Duodenal mucosa (tissue), 2 donors: ENCODE measurements around the gene POLR3A.

Experiments used
- H3K27ac ChIP-seq: one replicate; pipeline ENCODE4 v1.7.0; 2013; ENCODE audit warnings: low read depth, low read length
- H3K27me3 ChIP-seq, 2 donors: one replicate each; pipeline ENCODE4 v1.7.0; 2013; ENCODE audit warnings: low read length in 2 of 2, control low read depth in 1 of 2; ENCODE audit not compliant: insufficient read depth in 2 of 2, control insufficient read depth in 1 of 2
- H3K36me3 ChIP-seq, 2 donors: one replicate each; pipeline ENCODE4 v1.7.0; 2013; ENCODE audit warnings: low read length in 2 of 2, control low read depth in 1 of 2; ENCODE audit not compliant: insufficient read depth in 2 of 2, control insufficient read depth in 1 of 2
- H3K4me1 ChIP-seq, 2 donors: one replicate each; pipeline ENCODE4 v1.7.0; 2013; ENCODE audit warnings: low read length in 2 of 2, control low read depth in 1 of 2; ENCODE audit not compliant: insufficient read depth in 2 of 2, control insufficient read depth in 1 of 2
- H3K4me3 ChIP-seq, 2 donors: one replicate each; pipeline ENCODE4 v1.7.0; 2013; ENCODE audit warnings: low read length in 2 of 2, low read depth in 1 of 2
- H3K9ac ChIP-seq, 2 donors: one replicate each; pipeline ENCODE4 v1.7.0; 2013; ENCODE audit warnings: low read length in 2 of 2, low read depth in 1 of 2
- H3K9me3 ChIP-seq, 2 donors: one replicate each; pipeline ENCODE4 v1.7.0; 2013; ENCODE audit warnings: low read length in 2 of 2, control low read depth in 1 of 2; ENCODE audit not compliant: control insufficient read depth in 1 of 2

POLR3A gene

GRCh38 chr10:78025685-78026364, 3.5 kb downstream of the POLR3A start:
- Histone ChIP-seq H3K9ac (no peak overlapping the region), H3K27me3 (no peaks in the 10 kb centered on the region), H3K4me3 (no peak overlapping the region), H3K36me3 (peaks cover 22 to 57% of the 10 kb centered on the region in 2 donors), H3K9me3 (no peaks in the 10 kb centered on the region), H3K4me1 (peaks cover 12 to 13% of the 10 kb centered on the region in 2 donors), H3K27ac (no peak overlapping the region)

GRCh38 chr10:78023741-78024140, 5.6 kb downstream of the POLR3A start:
- peaks cover 8 to 11% of the 10 kb centered on the region in 2 donors for H3K4me1 ChIP-seq
- peaks cover 32 to 71% of the 10 kb centered on the region in 2 donors for H3K36me3 ChIP-seq
- no peak overlapping the region for H3K9ac ChIP-seq
- no peak overlapping the region for H3K27ac ChIP-seq
- no peak overlapping the region for H3K4me3 ChIP-seq
- no peaks in the 10 kb centered on the region for H3K9me3 ChIP-seq
- H3K27me3 ChIP-seq = no peaks in the 10 kb centered on the region

DNA sequence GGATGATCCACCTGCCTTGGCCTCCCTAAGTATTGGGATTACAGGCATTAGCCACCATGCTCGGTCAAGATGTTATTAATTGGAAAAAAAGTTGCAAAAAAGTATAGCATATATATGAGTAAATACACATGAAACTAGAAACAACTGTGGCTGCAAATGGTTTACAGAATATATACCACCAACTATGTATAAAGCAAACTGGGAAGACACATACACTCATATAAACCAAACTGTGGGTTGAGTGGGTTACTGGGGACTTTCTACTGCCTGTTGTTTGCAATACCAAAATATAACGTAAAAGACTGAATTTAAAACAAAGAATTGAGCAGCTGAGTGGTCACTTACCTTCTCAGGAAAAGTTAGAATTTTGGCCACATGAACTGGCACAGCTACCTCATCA, 8.1 kb downstream of the POLR3A start:
- Histone ChIP-seq H3K27ac (no peak overlapping the region), H3K9me3 (no peaks in the 10 kb centered on the region), H3K27me3 (no peaks in the 10 kb centered on the region), H3K9ac (no peak overlapping the region), H3K4me3 (no peak overlapping the region), H3K4me1 (no peaks in the 10 kb centered on the region), H3K36me3 (peaks cover 42 to 93% of the 10 kb centered on the region in 2 donors)

DNA sequence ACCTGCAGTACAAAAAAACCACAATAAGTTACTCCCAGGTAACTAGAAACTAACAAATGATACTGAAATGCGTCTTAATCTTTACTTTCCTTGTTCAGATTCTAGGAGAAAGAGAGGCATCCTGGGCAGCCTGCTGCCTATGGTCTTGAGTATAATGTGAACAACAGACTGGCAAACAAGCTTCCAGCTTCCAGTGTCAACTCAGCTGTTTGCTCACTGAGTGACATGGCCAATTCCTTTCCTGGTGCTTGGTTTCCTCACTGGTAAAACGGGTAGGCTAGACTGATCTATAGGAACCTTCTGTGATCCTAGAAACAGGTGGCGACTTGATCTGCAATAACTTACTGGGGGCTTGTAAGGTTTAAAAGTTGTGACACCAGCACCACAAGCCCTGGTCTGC, 10.1 kb downstream of the POLR3A start:
- Histone ChIP-seq H3K4me1 (no peaks in the 10 kb centered on the region), H3K9ac (no peak overlapping the region), H3K27me3 (no peaks in the 10 kb centered on the region), H3K9me3 (no peaks in the 10 kb centered on the region), H3K4me3 (no peak overlapping the region), H3K27ac (no peak overlapping the region), H3K36me3 (peaks cover 42 to 86% of the 10 kb centered on the region in 2 donors)

DNA sequence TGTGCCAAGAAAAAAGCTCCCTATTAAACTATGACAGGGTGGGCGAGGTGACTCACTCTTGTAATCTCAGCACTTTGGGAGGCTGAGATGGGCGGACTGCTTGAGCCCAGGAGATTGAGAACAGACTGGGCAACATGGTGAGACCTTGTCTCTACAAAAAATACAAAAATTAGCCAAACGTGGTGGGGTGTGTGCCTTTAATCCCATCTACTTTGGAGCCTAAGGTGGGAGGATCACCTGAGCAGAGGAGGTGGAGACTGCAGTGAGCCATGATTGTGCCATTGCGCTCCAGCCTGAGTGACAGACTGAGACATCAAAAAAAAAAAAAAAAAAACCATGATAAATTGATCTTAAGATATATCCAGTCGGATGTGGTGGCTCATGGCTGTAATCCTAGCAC, 11.5 kb downstream of the POLR3A start:
- Histone ChIP-seq H3K27me3 (no peaks in the 10 kb centered on the region), H3K9ac (no peak overlapping the region), H3K4me3 (no peak overlapping the region), H3K9me3 (no peaks in the 10 kb centered on the region), H3K27ac (no peak overlapping the region), H3K36me3 (peaks cover 42 to 82% of the 10 kb centered on the region in 2 donors), H3K4me1 (no peaks in the 10 kb centered on the region)

GRCh38 chr10:78015546-78015945, 13.8 kb downstream of the POLR3A start:
- Histone ChIP-seq H3K4me3 (no peak overlapping the region), H3K9ac (no peak overlapping the region), H3K27ac (no peak overlapping the region), H3K4me1 (no peaks in the 10 kb centered on the region), H3K36me3 (peaks cover 35 to 82% of the 10 kb centered on the region in 2 donors), H3K9me3 (no peaks in the 10 kb centered on the region), H3K27me3 (no peaks in the 10 kb centered on the region)

GRCh38 chr10:78013564-78013963, 15.8 kb downstream of the POLR3A start:
- no peaks in the 10 kb centered on the region for H3K27me3 ChIP-seq
- H3K4me1 ChIP-seq = no peaks in the 10 kb centered on the region
- H3K27ac ChIP-seq = no peak overlapping the region
- no peak overlapping the region for H3K4me3 ChIP-seq
- no peaks in the 10 kb centered on the region for H3K9me3 ChIP-seq
- H3K9ac ChIP-seq = no peak overlapping the region
- peaks cover 37 to 85% of the 10 kb centered on the region in 2 donors for H3K36me3 ChIP-seq

DNA sequence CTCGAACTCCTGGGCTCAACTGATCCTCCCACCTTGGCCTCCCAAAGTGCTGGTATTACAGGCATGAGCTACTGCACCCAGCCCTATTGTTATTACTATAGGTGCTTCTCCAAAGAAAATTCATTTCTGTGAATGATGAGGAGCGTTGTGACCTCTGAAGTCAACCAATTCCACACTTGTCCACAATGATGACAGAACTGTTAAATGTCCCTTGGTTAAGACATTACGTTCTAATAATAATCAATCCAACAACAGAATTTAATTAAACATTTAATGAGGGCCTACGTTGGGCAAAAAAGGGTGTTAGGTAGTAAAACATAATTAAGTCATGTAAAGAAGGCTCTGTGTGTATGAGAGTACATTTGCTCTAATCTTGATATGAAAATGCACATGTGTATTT, 18.2 kb downstream of the POLR3A start:
- no peak overlapping the region for H3K9ac ChIP-seq
- H3K27ac ChIP-seq = no peak overlapping the region
- H3K4me1 ChIP-seq = no peaks in the 10 kb centered on the region
- H3K27me3 ChIP-seq = no peaks in the 10 kb centered on the region
- H3K4me3 ChIP-seq = no peak overlapping the region
- H3K9me3 ChIP-seq = no peaks in the 10 kb centered on the region
- peaks cover 35 to 80% of the 10 kb centered on the region in 2 donors for H3K36me3 ChIP-seq

GRCh38 chr10:78010278-78010677, 19.0 kb downstream of the POLR3A start:
- H3K36me3 ChIP-seq = peaks cover 40 to 80% of the 10 kb centered on the region in 2 donors
- H3K9ac ChIP-seq = no peak overlapping the region
- H3K9me3 ChIP-seq = no peaks in the 10 kb centered on the region
- H3K27ac ChIP-seq = no peak overlapping the region
- H3K27me3 ChIP-seq = no peaks in the 10 kb centered on the region
- no peaks in the 10 kb centered on the region for H3K4me1 ChIP-seq
- H3K4me3 ChIP-seq = no peak overlapping the region

- H3K9me3 ChIP-seq = no peaks in the 10 kb centered on the region
- H3K4me1 ChIP-seq = no peaks in the 10 kb centered on the region
- H3K4me3 ChIP-seq = no peak overlapping the region
- no peak overlapping the region for H3K9ac ChIP-seq
- no peak overlapping the region for H3K27ac ChIP-seq
- peaks cover 37 to 82% of the 10 kb centered on the region in 2 donors for H3K36me3 ChIP-seq
- H3K27me3 ChIP-seq = no peaks in the 10 kb centered on the region
These were observed 19.7 kb downstream of the POLR3A start for GRCh38 chr10:78009662-78010061.
